HepG2 (cell line): ENCODE measurements around the gene MARS2. TPM values are rescaled to one million over a fixed set of nuclear protein-coding genes. Genes with fewer than 3 reads are reported as not detected.
A peak's percentile ranks its signal among the peaks of the same experiment; 100 is the strongest.

Experiments
- ATF7-NPFF ChIP-seq: sonication (generic); formaldehyde crosslinking; IDR thresholded peaks from 2 replicates; pipeline ENCODE4 v1.8.1; 2023; ENCODE audit warnings: mild to moderate bottlenecking, low read depth, missing genetic modification reagents, moderate library complexity
- CBX2 ChIP-seq, 2 experiments: fragments of 200-600 bp in 1 of 2; sonication (generic); formaldehyde crosslinking in 1 of 2; IDR thresholded peaks; 2 replicates each; pipeline versions ENCODE4 v1.7.0 to v1.8.1; 2018 to 2022; ENCODE audit warnings: low read depth in 2 of 2, low read length in 1 of 2, mild to moderate bottlenecking in 1 of 2, missing genetic modification reagents in 1 of 2
- GATAD1 ChIP-seq: IDR thresholded peaks from 2 replicates; pipeline ENCODE4 v1.6.1; 2016; ENCODE audit warnings: missing genetic modification reagents, missing compliant biosample characterization
- HMG20A ChIP-seq: IDR thresholded peaks from 2 replicates; pipeline ENCODE4 v1.6.1; 2016; ENCODE audit warnings: borderline replicate concordance
- HNRNPK ChIP-seq: fragments of 200-400 bp; formaldehyde crosslinking; IDR thresholded peaks from 2 replicates; pipeline ENCODE4 v1.6.1; 2018; ENCODE audit warnings: low read length, low read depth, moderate library complexity, mild to moderate bottlenecking; ENCODE audit not compliant: poor library complexity, severe bottlenecking
- JUNB ChIP-seq: sonication (generic); formaldehyde crosslinking; IDR thresholded peaks from 2 replicates; pipeline ENCODE4 v1.8.0; 2022; ENCODE audit warnings: missing genetic modification reagents, mild to moderate bottlenecking, borderline replicate concordance
- KAT8 ChIP-seq: IDR thresholded peaks from 2 replicates; pipeline ENCODE4 v1.6.1; 2016; ENCODE audit warnings: missing genetic modification reagents, missing compliant biosample characterization
- SRY ChIP-seq: sonication (generic); formaldehyde crosslinking; IDR thresholded peaks from 2 replicates; pipeline ENCODE4 v1.8.0; 2022; ENCODE audit warnings: mild to moderate bottlenecking, missing genetic modification reagents
- ZBTB20 ChIP-seq: sonication (generic); formaldehyde crosslinking; IDR thresholded peaks from 2 replicates; pipeline ENCODE4 v1.8.1; 2023; ENCODE audit warnings: missing genetic modification reagents, low read depth, mild to moderate bottlenecking, borderline replicate concordance
- ZBTB7B ChIP-seq: sonication (generic); formaldehyde crosslinking; IDR thresholded peaks from 2 replicates; pipeline ENCODE4 v1.4.0; 2020; ENCODE audit warnings: missing genetic modification reagents
- ZFP37 ChIP-seq: sonication (generic); formaldehyde crosslinking; IDR thresholded peaks from 2 replicates; pipeline ENCODE4 v1.4.0; 2020; ENCODE audit warnings: missing genetic modification reagents, borderline replicate concordance
- ZNF180 ChIP-seq: sonication (generic); formaldehyde crosslinking; IDR thresholded peaks from 2 replicates; pipeline ENCODE4 v1.4.0; 2020; ENCODE audit warnings: low read depth, missing genetic modification reagents, borderline replicate concordance
- ZNF350 ChIP-seq: sonication (generic); formaldehyde crosslinking; IDR thresholded peaks from 2 replicates; pipeline ENCODE4 v1.4.0; 2020; ENCODE audit warnings: mild to moderate bottlenecking, low read depth, missing genetic modification reagents, borderline replicate concordance
- ZNF446 ChIP-seq: sonication (generic); formaldehyde crosslinking; IDR thresholded peaks from 2 replicates; pipeline ENCODE4 v1.5.0; 2020; ENCODE audit warnings: mild to moderate bottlenecking, missing genetic modification reagents
- ZNF564 ChIP-seq: sonication (generic); formaldehyde crosslinking; IDR thresholded peaks from 2 replicates; pipeline ENCODE4 v1.8.1; 2023; ENCODE audit warnings: mild to moderate bottlenecking, missing genetic modification reagents
- ZNF572 ChIP-seq: sonication (generic); formaldehyde crosslinking; IDR thresholded peaks from 2 replicates; pipeline ENCODE4 v1.5.1; 2020; ENCODE audit warnings: mild to moderate bottlenecking, missing genetic modification reagents
- ZNF652 ChIP-seq: IDR thresholded peaks from 2 replicates; pipeline ENCODE4 v1.6.1; 2016; ENCODE audit warnings: low read depth, borderline replicate concordance
- polyA plus RNA-seq, 8 experiments: library from polyadenylated mRNA; depleted of rRNA in 3 of 8; stranded (reverse) in 7 of 8; unstranded in 1 of 8; fragments of >200 nt; fragmentation: Illumina TruSeq in 4 of 8; extraction: Trizol in 4 of 8; gene quantifications; 2 replicates each; pipeline versions ENCODE4 v1.2.1 to v1.2.3, GENCODE V29; 2011 to 2016; ENCODE audit warnings: low read depth in 4 of 8, missing spikeins in 1 of 8, mixed read lengths in 1 of 8; ENCODE audit not compliant: insufficient read depth in 1 of 8
- total RNA-seq, 5 experiments: library from RNA; depleted of rRNA; stranded (reverse); fragments of >200 nt; fragmentation: Illumina TruSeq; extraction: Trizol; gene quantifications; 2 replicates each; pipeline ENCODE4 v1.2.3, GENCODE V29; 2016; ENCODE audit warnings: low read depth in 1 of 5
- TF ChIP-seq, protein P1 (sequence below): sonication (generic); formaldehyde crosslinking; IDR thresholded peaks from 2 replicates; pipeline ENCODE4 v1.4.0; 2020; ENCODE audit warnings: missing genetic modification reagents, borderline replicate concordance
- TF ChIP-seq, protein P2 (sequence below): sonication (generic); formaldehyde crosslinking; IDR thresholded peaks from 2 replicates; pipeline ENCODE4 v1.5.1; 2020; ENCODE audit warnings: missing genetic modification reagents, mild to moderate bottlenecking, borderline replicate concordance
- TF ChIP-seq, protein P3 (sequence below): sonication (generic); formaldehyde crosslinking; IDR thresholded peaks from 2 replicates; pipeline ENCODE4 v1.4.0; 2020; ENCODE audit warnings: missing genetic modification reagents
- TF ChIP-seq, protein P4 (sequence below): sonication (generic); formaldehyde crosslinking; IDR thresholded peaks from 2 replicates; pipeline ENCODE4 v1.5.0; 2020; ENCODE audit warnings: missing genetic modification reagents
- TF ChIP-seq, protein P5 (sequence below): sonication (generic); formaldehyde crosslinking; IDR thresholded peaks from 2 replicates; pipeline ENCODE4 v1.5.0; 2020; ENCODE audit warnings: mild to moderate bottlenecking, missing genetic modification reagents, moderate library complexity

Gene MARS2
- total and polyA plus RNA-seq, 2 of the 13 experiments (the other 11 are each of a cell fraction or from before 2014, with no cell fraction given) = 6.9 to 16.2 TPM

DNA sequence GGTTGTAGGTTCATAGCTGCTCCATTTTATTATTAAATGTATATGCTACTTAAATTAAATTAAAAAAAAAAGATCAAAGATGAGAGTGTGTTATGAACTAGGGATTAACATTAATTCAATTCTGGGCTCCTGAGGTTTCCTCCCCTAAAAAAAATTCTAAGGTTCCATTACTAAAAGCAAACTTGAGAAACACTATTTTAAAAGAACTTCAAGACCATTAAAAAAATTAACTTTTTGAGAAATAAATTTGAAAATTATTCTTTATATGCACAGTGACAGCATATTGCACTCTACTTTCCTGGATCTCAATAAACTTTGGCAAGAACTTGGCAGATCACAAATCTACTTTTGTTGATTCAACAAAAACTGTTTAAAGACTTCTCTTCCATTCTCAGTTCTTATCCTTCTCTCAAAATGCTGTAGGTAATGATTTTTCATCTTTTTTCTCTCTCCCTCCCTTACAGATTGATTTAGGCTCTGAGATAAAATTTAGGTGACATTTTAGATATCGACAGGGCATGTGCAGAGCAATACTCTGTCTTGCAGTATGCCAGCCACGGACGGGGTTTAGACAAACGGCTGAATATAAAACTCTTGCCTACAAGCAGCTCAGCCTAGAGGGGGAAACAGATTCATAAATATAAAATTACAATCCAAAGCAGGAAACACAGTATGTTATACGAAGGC, 592 bp upstream of the MARS2 start (continued):
- TF ChIP-seq CBX2 (IDR thresholded peaks at IDR 0.05; ENCODE audit: low read depth, low read length) (peak; percentile 92), CBX2 (CRISPR knock-in tag; IDR thresholded peaks at IDR 0.05; ENCODE audit: low read depth) (no peak), ZNF572 (CRISPR knock-in tag) (no peak), KAT8 (CRISPR knock-in tag) (no peak), HNRNPK (no peak), ATF7-NPFF (no peak), GATAD1 (CRISPR knock-in tag) (no peak), ZBTB20 (CRISPR knock-in tag) (no peak), ZNF652 (CRISPR knock-in tag) (no peak), ZNF180 (no peak), ZNF350 (no peak), JUNB (no peak), HMG20A (CRISPR knock-in tag) (0 out of 2 replicates have a peak, but pooled peaks have one; percentile 12), ZNF564 (no peak), SRY (CRISPR knock-in tag) (no peak), ZBTB7B (CRISPR knock-in tag) (no peak), ZNF446 (CRISPR knock-in tag) (0 out of 2 replicates have a peak, but pooled peaks have one; percentile 4), ZFP37 (CRISPR knock-in tag) (no peak)
- TF ChIP-seq, protein P1, sequence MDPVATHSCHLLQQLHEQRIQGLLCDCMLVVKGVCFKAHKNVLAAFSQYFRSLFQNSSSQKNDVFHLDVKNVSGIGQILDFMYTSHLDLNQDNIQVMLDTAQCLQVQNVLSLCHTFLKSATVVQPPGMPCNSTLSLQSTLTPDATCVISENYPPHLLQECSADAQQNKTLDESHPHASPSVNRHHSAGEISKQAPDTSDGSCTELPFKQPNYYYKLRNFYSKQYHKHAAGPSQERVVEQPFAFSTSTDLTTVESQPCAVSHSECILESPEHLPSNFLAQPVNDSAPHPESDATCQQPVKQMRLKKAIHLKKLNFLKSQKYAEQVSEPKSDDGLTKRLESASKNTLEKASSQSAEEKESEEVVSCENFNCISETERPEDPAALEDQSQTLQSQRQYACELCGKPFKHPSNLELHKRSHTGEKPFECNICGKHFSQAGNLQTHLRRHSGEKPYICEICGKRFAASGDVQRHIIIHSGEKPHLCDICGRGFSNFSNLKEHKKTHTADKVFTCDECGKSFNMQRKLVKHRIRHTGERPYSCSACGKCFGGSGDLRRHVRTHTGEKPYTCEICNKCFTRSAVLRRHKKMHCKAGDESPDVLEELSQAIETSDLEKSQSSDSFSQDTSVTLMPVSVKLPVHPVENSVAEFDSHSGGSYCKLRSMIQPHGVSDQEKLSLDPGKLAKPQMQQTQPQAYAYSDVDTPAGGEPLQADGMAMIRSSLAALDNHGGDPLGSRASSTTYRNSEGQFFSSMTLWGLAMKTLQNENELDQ = no peak
- TF ChIP-seq, protein P2, sequence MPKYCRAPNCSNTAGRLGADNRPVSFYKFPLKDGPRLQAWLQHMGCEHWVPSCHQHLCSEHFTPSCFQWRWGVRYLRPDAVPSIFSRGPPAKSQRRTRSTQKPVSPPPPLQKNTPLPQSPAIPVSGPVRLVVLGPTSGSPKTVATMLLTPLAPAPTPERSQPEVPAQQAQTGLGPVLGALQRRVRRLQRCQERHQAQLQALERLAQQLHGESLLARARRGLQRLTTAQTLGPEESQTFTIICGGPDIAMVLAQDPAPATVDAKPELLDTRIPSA = no peak
- TF ChIP-seq, protein P3, sequence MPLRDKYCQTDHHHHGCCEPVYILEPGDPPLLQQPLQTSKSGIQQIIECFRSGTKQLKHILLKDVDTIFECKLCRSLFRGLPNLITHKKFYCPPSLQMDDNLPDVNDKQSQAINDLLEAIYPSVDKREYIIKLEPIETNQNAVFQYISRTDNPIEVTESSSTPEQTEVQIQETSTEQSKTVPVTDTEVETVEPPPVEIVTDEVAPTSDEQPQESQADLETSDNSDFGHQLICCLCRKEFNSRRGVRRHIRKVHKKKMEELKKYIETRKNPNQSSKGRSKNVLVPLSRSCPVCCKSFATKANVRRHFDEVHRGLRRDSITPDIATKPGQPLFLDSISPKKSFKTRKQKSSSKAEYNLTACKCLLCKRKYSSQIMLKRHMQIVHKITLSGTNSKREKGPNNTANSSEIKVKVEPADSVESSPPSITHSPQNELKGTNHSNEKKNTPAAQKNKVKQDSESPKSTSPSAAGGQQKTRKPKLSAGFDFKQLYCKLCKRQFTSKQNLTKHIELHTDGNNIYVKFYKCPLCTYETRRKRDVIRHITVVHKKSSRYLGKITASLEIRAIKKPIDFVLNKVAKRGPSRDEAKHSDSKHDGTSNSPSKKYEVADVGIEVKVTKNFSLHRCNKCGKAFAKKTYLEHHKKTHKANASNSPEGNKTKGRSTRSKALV = no peak; the same call in 1 of the 2 replicates
- TF ChIP-seq, protein P4, sequence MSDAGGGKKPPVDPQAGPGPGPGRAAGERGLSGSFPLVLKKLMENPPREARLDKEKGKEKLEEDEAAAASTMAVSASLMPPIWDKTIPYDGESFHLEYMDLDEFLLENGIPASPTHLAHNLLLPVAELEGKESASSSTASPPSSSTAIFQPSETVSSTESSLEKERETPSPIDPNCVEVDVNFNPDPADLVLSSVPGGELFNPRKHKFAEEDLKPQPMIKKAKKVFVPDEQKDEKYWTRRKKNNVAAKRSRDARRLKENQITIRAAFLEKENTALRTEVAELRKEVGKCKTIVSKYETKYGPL (CRISPR knock-in tag) = peak; percentile 2; the same call in 1 of the 2 replicates
- TF ChIP-seq, protein P5, sequence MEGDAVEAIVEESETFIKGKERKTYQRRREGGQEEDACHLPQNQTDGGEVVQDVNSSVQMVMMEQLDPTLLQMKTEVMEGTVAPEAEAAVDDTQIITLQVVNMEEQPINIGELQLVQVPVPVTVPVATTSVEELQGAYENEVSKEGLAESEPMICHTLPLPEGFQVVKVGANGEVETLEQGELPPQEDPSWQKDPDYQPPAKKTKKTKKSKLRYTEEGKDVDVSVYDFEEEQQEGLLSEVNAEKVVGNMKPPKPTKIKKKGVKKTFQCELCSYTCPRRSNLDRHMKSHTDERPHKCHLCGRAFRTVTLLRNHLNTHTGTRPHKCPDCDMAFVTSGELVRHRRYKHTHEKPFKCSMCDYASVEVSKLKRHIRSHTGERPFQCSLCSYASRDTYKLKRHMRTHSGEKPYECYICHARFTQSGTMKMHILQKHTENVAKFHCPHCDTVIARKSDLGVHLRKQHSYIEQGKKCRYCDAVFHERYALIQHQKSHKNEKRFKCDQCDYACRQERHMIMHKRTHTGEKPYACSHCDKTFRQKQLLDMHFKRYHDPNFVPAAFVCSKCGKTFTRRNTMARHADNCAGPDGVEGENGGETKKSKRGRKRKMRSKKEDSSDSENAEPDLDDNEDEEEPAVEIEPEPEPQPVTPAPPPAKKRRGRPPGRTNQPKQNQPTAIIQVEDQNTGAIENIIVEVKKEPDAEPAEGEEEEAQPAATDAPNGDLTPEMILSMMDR (CRISPR knock-in tag) = no peak
